B cell (primary cell): ENCODE results near the gene PSME2. TPM values are rescaled to one million over a fixed set of nuclear protein-coding genes. Genes with fewer than 3 reads are reported as not detected.

Source experiments
- ATAC-seq: fragments of 200-7000 bp; cut with Tn5 transposase; one replicate; pipeline ENCODE4 v1.10.0; 2021; ENCODE audit warnings: low read depth, mild to moderate bottlenecking, moderate number of reproducible peaks, moderate library complexity
- CTCF ChIA-PET: fragments of 350-600 bp; sonication (Branson Sonifier 250); formaldehyde crosslinking; loops from one replicate; lab custom pipeline; 2021; ENCODE audit warnings: antibody characterized with exemption, inconsistent platforms; lab: Charles Lee
- POLR2A ChIA-PET: fragments of 350-600 bp; sonication (Branson Sonifier 250); formaldehyde crosslinking; loops from one replicate; lab custom pipeline; 2021; ENCODE audit warnings: antibody characterized with exemption; lab: Charles Lee
- DNase-seq: peaks from one replicate; pipeline ENCODE4 v3.0.0; 2013
- H2AFZ ChIP-seq: 2 replicates; pipeline ENCODE4 v1.6.1; 2012; ENCODE audit warnings: mild to moderate bottlenecking, low read depth, low read length; ENCODE audit not compliant: insufficient read depth, poor library complexity, severe bottlenecking
- H3K27ac ChIP-seq, 2 donors: 1 replicate in 1 of 2; 2 replicates in 1 of 2; pipeline ENCODE4 v1.5.1; 2012 to 2013; ENCODE audit warnings: low read length in 2 of 2, mild to moderate bottlenecking in 2 of 2, moderate library complexity in 1 of 2
- H3K27me3 ChIP-seq, 4 experiments: fragments of 200-600 bp in 1 of 4; sonication (generic) in 1 of 4; replicated peaks in 1 of 4; 1 replicate in 2 of 4; 2 replicates in 2 of 4; pipeline versions ENCODE4 v1.6.1 to v1.7.0; 2013 to 2016; ENCODE audit warnings: low read length in 3 of 4, mild to moderate bottlenecking in 2 of 4, mixed read lengths in 1 of 4, moderate library complexity in 1 of 4; ENCODE audit not compliant: insufficient read depth in 4 of 4, control insufficient read depth in 3 of 4; ENCODE audit errors: control extremely low read depth in 1 of 4
- H3K36me3 ChIP-seq, 2 experiments: replicated peaks in 1 of 2; 1 replicate in 1 of 2; 2 replicates in 1 of 2; pipeline versions ENCODE4 v1.6.1 to v1.7.1; 2013; ENCODE audit warnings: low read length in 1 of 2; ENCODE audit not compliant: insufficient read depth in 2 of 2, control insufficient read depth in 1 of 2; ENCODE audit errors: control extremely low read depth in 1 of 2, extremely low read depth in 1 of 2
- H3K4me1 ChIP-seq, 2 donors: fragments of 200-600 bp in 1 of 2; sonication (generic) in 1 of 2; 1 replicate in 1 of 2; 2 replicates in 1 of 2; pipeline versions ENCODE4 v1.5.1 to v1.6.1; 2013 to 2017; ENCODE audit warnings: low read length in 2 of 2; ENCODE audit not compliant: control insufficient read depth in 2 of 2, insufficient read depth in 2 of 2
- H3K4me2 ChIP-seq: replicated peaks from 2 replicates; pipeline ENCODE3; 2012; ENCODE audit warnings: mild to moderate bottlenecking, low read depth, low read length; ENCODE audit not compliant: poor library complexity, severe bottlenecking
- H3K4me3 ChIP-seq, 5 experiments: fragments of 200-600 bp in 1 of 5; sonication (generic) in 1 of 5; 1 replicate in 3 of 5; 2 replicates in 2 of 5; pipeline versions ENCODE4 v1.5.1 to v1.7.0; 2011 to 2016; ENCODE audit warnings: low read length in 4 of 5, mild to moderate bottlenecking in 4 of 5, low read depth in 2 of 5, control low read depth in 1 of 5, moderate library complexity in 1 of 5; ENCODE audit not compliant: insufficient read depth in 1 of 5; ENCODE audit errors: control extremely low read depth in 1 of 5, extremely low read depth in 1 of 5
- H3K79me2 ChIP-seq: fragments of 200-600 bp; sonication (generic); one replicate; pipeline ENCODE4 v1.6.0; 2016; ENCODE audit warnings: low read length; ENCODE audit not compliant: control insufficient read depth, insufficient read depth
- H3K9ac ChIP-seq: fragments of 200-600 bp; sonication (generic); 2 replicates; pipeline ENCODE4 v1.6.1; 2017; ENCODE audit warnings: mild to moderate bottlenecking, low read length, moderate library complexity
- H3K9me3 ChIP-seq, 3 donors: one replicate each; pipeline versions ENCODE4 v1.6.1 to v1.7.1; 2013; ENCODE audit warnings: low read length in 2 of 3; ENCODE audit not compliant: control insufficient read depth in 2 of 3, insufficient read depth in 1 of 3; ENCODE audit errors: control extremely low read depth in 1 of 3
- H4K20me1 ChIP-seq: 2 replicates; pipeline ENCODE4 v1.6.0; 2012; ENCODE audit warnings: mild to moderate bottlenecking, low read length; ENCODE audit not compliant: insufficient read depth, control insufficient read depth, poor library complexity, severe bottlenecking
- H3K27ac Mint-ChIP-seq: one replicate; pipeline ENCODE4 v1.8.0; 2021; ENCODE audit warnings: mixed read lengths
- H3K27me3 Mint-ChIP-seq: one replicate; pipeline ENCODE4 v1.8.0; 2021; ENCODE audit warnings: mixed read lengths
- H3K4me1 Mint-ChIP-seq: one replicate; pipeline ENCODE4 v1.8.0; 2021; ENCODE audit warnings: mixed read lengths
- H3K4me3 Mint-ChIP-seq: one replicate; pipeline ENCODE4 v1.8.0; 2021; ENCODE audit warnings: mixed read lengths
- H3K9me3 Mint-ChIP-seq: one replicate; pipeline ENCODE4 v1.8.0; 2022; ENCODE audit warnings: mixed read lengths; ENCODE audit not compliant: insufficient read depth
- CTCF ChIP-seq: fragments of 200-600 bp; IDR thresholded peaks from one replicate; pipeline ENCODE4 v1.8.0; 2022; ENCODE audit warnings: antibody characterized with exemption, mild to moderate bottlenecking
- EZH2 ChIP-seq: IDR thresholded peaks from 2 replicates; pipeline ENCODE4 v1.6.1; 2012; ENCODE audit warnings: borderline replicate concordance, low read depth, mild to moderate bottlenecking, moderate library complexity, low read length; ENCODE audit not compliant: insufficient read depth, poor library complexity, severe bottlenecking
- WGBS: methylation state at CpG from one replicate; pipeline ENCODE4 v1.1.5; 2013; ENCODE audit warnings: missing lambda C conversion rate; ENCODE audit not compliant: insufficient coverage; 5-methylcytosine and 5-hydroxymethylcytosine counted together
- intact Hi-C: fragments of 100-400 bp; cut with micrococcal nuclease; formaldehyde crosslinking; loops from one replicate; pipeline ENCODE4 v1.10.0; 2022
- polyA plus RNA-seq: library from polyadenylated mRNA; depleted of rRNA; stranded (reverse); fragments of >200 nt; gene quantifications from 2 replicates; pipeline ENCODE4 v1.2.3, GENCODE V29; 2012
- total RNA-seq, 2 donors: library from RNA; stranded (reverse); fragments of 120-200 nt in 1 of 2; gene quantifications; 1 replicate in 1 of 2; 2 replicates in 1 of 2; pipeline versions ENCODE4 v1.2.3 to v1.2.4, GENCODE V29; 2013 to 2022

Gene PSME2
- total and polyA plus RNA-seq, 2 donors (not counting 1 experiment from before 2014, with no cell fraction given) = 126 to 141 TPM

GRCh38 chr14:24150993-24151392 is 4.6 kb upstream of the PSME2 start:
- Histone ChIP-seq H3K4me3 (no peak overlapping the region), H3K27me3 (no peaks in the 10 kb centered on the region), H3K4me2 (no peak overlapping the region), H4K20me1 (peaks cover 37% of the 10 kb centered on the region), H3K36me3 (peaks cover 5 to 57% of the 10 kb centered on the region in 2 experiments), H3K9ac (no peak overlapping the region), H3K79me2 (peaks cover 65% of the 10 kb centered on the region), H3K27ac (no peak overlapping the region), H3K4me1 (peaks cover 10 to 21% of the 10 kb centered on the region in 2 donors), H3K9me3 (no peaks in the 10 kb centered on the region), H2AFZ (no peak overlapping the region)
- WGBS = 99% methylated on average over 8 of the region's 9 CpGs
- ChIA-PET POLR2A (interaction anchor here (0.7 to 0.9 kb wide), 3 partner anchors 10 to 1061 kb away, joined by 3 to 13 read pairs (median 3); partner anchors contain the start of gene IRF9), CTCF (interaction anchor here (0.6 to 2.3 kb wide), 7 partner anchors 10 to 60 kb away, joined by 3 to 14 read pairs (median 6); partner anchors contain the start of genes EMC9, IRF9 and PSME1)
- H3K4me3 Mint-ChIP-seq = no peak overlapping the region
- intact Hi-C loops = no loop called here
- ATAC-seq (no peak), DNase-seq (no peak)
- no peaks in the 10 kb centered on the region for H3K9me3 Mint-ChIP-seq
- no peaks in the 10 kb centered on the region for H3K27me3 Mint-ChIP-seq
- no peak overlapping the region for H3K27ac Mint-ChIP-seq
- peaks cover 33% of the 10 kb centered on the region for H3K4me1 Mint-ChIP-seq
- no peak for TF ChIP-seq EZH2
- no peak for TF ChIP-seq CTCF

- peaks cover 14 to 25% of the 10 kb centered on the region in 2 donors for H3K4me1 ChIP-seq
- ChIA-PET POLR2A (interaction anchor here (0.7 to 0.9 kb wide), 3 partner anchors 11 to 1061 kb away, joined by 3 to 13 read pairs (median 3); partner anchors contain the start of gene IRF9), CTCF (interaction anchor here (0.6 to 2.3 kb wide), 6 partner anchors 9 to 60 kb away, joined by 3 to 14 read pairs (median 6); partner anchors contain the start of genes EMC9, IRF9 and PSME1)
- DNase-seq (no peak), ATAC-seq (no peak)
- no peaks in the 10 kb centered on the region for H3K9me3 ChIP-seq
- H4K20me1 ChIP-seq = peaks cover 41% of the 10 kb centered on the region
- Mint-ChIP-seq H3K27ac (no peak overlapping the region), H3K4me3 (peak overlapping the region; percentile 18), H3K4me1 (peaks cover 38% of the 10 kb centered on the region), H3K9me3 (no peaks in the 10 kb centered on the region), H3K27me3 (no peaks in the 10 kb centered on the region)
- intact Hi-C loops = no loop called here
- H3K4me3 ChIP-seq = no peak overlapping the region
- WGBS = 99% methylated on average over 8 of the region's 9 CpGs
- H2AFZ ChIP-seq = no peak overlapping the region
- no peak overlapping the region for H3K27ac ChIP-seq
- TF ChIP-seq EZH2 = no peak
- no peak for TF ChIP-seq CTCF
- H3K79me2 ChIP-seq = peaks cover 67% of the 10 kb centered on the region
- no peak overlapping the region for H3K4me2 ChIP-seq
- H3K9ac ChIP-seq = no peak overlapping the region
- peaks cover 2 to 53% of the 10 kb centered on the region in 2 experiments for H3K36me3 ChIP-seq
- H3K27me3 ChIP-seq = no peaks in the 10 kb centered on the region
Measured at GRCh38 chr14:24150567-24150966, 4.2 kb upstream of the PSME2 start.
